OCI-LY3 (cell line): ENCODE results near the gene IQCM.

Source experiments
- H2AFZ ChIP-seq: fragments of 200-600, 300-600 bp; shearing (Covaris generic); 2 replicates; pipeline ENCODE4 v1.6.0; 2014; ENCODE audit warnings: antibody characterized with exemption, low read depth, low read length
- H3K27ac ChIP-seq: fragments of 200-600, 300-600 bp; sonication (generic); 2 replicates; pipeline ENCODE4 v1.5.1; 2014; ENCODE audit warnings: mild to moderate bottlenecking, low read length, moderate library complexity, mixed read lengths
- H3K27me3 ChIP-seq: fragments of 200-600, 300-600 bp; sonication (generic); 2 replicates; pipeline ENCODE4 v1.6.1; 2014; ENCODE audit warnings: low read depth, low read length, mixed read lengths
- H3K36me3 ChIP-seq: fragments of 200-600, 300-600 bp; sonication (generic); replicated peaks from 2 replicates; pipeline ENCODE3; 2014; ENCODE audit warnings: low read depth, low read length, mixed read lengths
- H3K4me1 ChIP-seq: fragments of 300-600, 200-600 bp; sonication (generic); 2 replicates; pipeline ENCODE4 v1.6.1; 2014; ENCODE audit warnings: low read length, mixed read lengths
- H3K4me2 ChIP-seq: fragments of 200-600, 300-600 bp; sonication (generic); 2 replicates; pipeline ENCODE4 v1.6.1; 2014; ENCODE audit warnings: low read length, mixed read lengths
- H3K4me3 ChIP-seq: fragments of 300-600, 200-600 bp; sonication (generic); 2 replicates; pipeline ENCODE4 v1.5.1; 2014; ENCODE audit warnings: antibody characterized with exemption, mild to moderate bottlenecking, low read length, moderate library complexity
- H3K79me2 ChIP-seq: fragments of 300-600, 200-600 bp; shearing (Covaris generic); 2 replicates; pipeline ENCODE4 v1.6.1; 2014; ENCODE audit warnings: mild to moderate bottlenecking, low read length, mixed read lengths
- H3K9ac ChIP-seq: fragments of 300-600, 200-600 bp; shearing (Covaris generic); 2 replicates; pipeline ENCODE4 v1.6.0; 2014; ENCODE audit warnings: mild to moderate bottlenecking, low read length, moderate library complexity
- H3K9me3 ChIP-seq: fragments of 200-600, 300-600 bp; shearing (Covaris generic); 2 replicates; pipeline ENCODE4 v1.6.1; 2014; ENCODE audit warnings: low read length, mixed read lengths; ENCODE audit not compliant: insufficient read depth
- H4K20me1 ChIP-seq: fragments of 200-600, 300-600 bp; sonication (generic); 2 replicates; pipeline ENCODE4 v1.6.1; 2016; ENCODE audit warnings: low read length, mixed read lengths; ENCODE audit not compliant: insufficient read depth
- EZH2phosphoT487 ChIP-seq: fragments of 200-600 bp; shearing (Covaris generic); IDR thresholded peaks from 2 replicates; pipeline ENCODE4 v1.6.1; 2018; ENCODE audit warnings: antibody characterized with exemption, mixed run types, low read depth
- TF ChIP-seq, protein P1 (sequence below): fragments of 200-600, 300-600 bp; sonication (generic); IDR thresholded peaks from 2 replicates; pipeline ENCODE4 v1.5.1; 2014; ENCODE audit warnings: antibody characterized with exemption, low read length, low read depth

Gene IQCM

GRCh38 chr4:149766135-149766534 is 49.5 kb downstream of the IQCM start:
- Histone ChIP-seq H4K20me1 (no peaks in the 10 kb centered on the region), H3K27me3 (no peaks in the 10 kb centered on the region), H3K4me3 (no peak overlapping the region), H3K9me3 (no peaks in the 10 kb centered on the region), H2AFZ (no peak overlapping the region; the same call in 1 of the 2 replicates), H3K79me2 (no peaks in the 10 kb centered on the region), H3K27ac (no peak overlapping the region), H3K4me2 (no peak overlapping the region), H3K36me3 (no peaks in the 10 kb centered on the region), H3K4me1 (0 out of 2 replicates have a peak, but pooled peaks cover 7% of the 10 kb centered on the region), H3K9ac (no peak overlapping the region)
- TF ChIP-seq, protein P1, sequence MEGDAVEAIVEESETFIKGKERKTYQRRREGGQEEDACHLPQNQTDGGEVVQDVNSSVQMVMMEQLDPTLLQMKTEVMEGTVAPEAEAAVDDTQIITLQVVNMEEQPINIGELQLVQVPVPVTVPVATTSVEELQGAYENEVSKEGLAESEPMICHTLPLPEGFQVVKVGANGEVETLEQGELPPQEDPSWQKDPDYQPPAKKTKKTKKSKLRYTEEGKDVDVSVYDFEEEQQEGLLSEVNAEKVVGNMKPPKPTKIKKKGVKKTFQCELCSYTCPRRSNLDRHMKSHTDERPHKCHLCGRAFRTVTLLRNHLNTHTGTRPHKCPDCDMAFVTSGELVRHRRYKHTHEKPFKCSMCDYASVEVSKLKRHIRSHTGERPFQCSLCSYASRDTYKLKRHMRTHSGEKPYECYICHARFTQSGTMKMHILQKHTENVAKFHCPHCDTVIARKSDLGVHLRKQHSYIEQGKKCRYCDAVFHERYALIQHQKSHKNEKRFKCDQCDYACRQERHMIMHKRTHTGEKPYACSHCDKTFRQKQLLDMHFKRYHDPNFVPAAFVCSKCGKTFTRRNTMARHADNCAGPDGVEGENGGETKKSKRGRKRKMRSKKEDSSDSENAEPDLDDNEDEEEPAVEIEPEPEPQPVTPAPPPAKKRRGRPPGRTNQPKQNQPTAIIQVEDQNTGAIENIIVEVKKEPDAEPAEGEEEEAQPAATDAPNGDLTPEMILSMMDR, result no peak
- TF ChIP-seq EZH2phosphoT487, result no peak

GRCh38 chr4:149765630-149766029 is 50.0 kb downstream of the IQCM start:
- Histone ChIP-seq H3K36me3 (no peaks in the 10 kb centered on the region), H3K9ac (no peak overlapping the region), H3K27me3 (no peaks in the 10 kb centered on the region), H3K27ac (no peak overlapping the region), H4K20me1 (no peaks in the 10 kb centered on the region), H3K79me2 (no peaks in the 10 kb centered on the region), H3K4me1 (0 out of 2 replicates have a peak, but pooled peaks cover 7% of the 10 kb centered on the region), H3K9me3 (no peaks in the 10 kb centered on the region), H3K4me3 (no peak overlapping the region), H2AFZ (no peak overlapping the region; the same call in 1 of the 2 replicates), H3K4me2 (no peak overlapping the region)
- TF ChIP-seq EZH2phosphoT487, result no peak

GRCh38 chr4:149755969-149756368 is 59.7 kb downstream of the IQCM start:
- Histone ChIP-seq H3K4me3 (no peak overlapping the region), H3K4me1 (no peaks in the 10 kb centered on the region), H3K36me3 (no peaks in the 10 kb centered on the region), H3K79me2 (no peaks in the 10 kb centered on the region), H4K20me1 (no peaks in the 10 kb centered on the region), H2AFZ (no peak overlapping the region), H3K9me3 (no peaks in the 10 kb centered on the region), H3K9ac (no peak overlapping the region), H3K4me2 (no peak overlapping the region), H3K27me3 (no peaks in the 10 kb centered on the region), H3K27ac (no peak overlapping the region)
- TF ChIP-seq, protein P1, result no peak
- TF ChIP-seq EZH2phosphoT487, result no peak

- TF ChIP-seq, protein P1, result no peak
- no peak for TF ChIP-seq EZH2phosphoT487
- Histone ChIP-seq H3K36me3 (no peaks in the 10 kb centered on the region), H3K9me3 (no peaks in the 10 kb centered on the region), H3K27ac (no peak overlapping the region), H3K4me2 (no peak overlapping the region), H3K4me1 (no peaks in the 10 kb centered on the region), H3K79me2 (no peaks in the 10 kb centered on the region), H3K27me3 (no peaks in the 10 kb centered on the region), H3K9ac (no peak overlapping the region), H4K20me1 (no peaks in the 10 kb centered on the region), H2AFZ (0 out of 2 replicates have a peak overlapping the region, but pooled peaks have one; percentile 17), H3K4me3 (no peak overlapping the region)
Measured at GRCh38 chr4:149754526-149754925, 61.1 kb downstream of the IQCM start.
